ENCODE results near the gene UPF2. TPM values are rescaled to one million over a fixed set of nuclear protein-coding genes. Genes with fewer than 3 reads are reported as not detected.

UPF2 gene
- total and polyA plus RNA-seq, 10 of the 15 experiments (the other 5 are each of a cell fraction or from before 2014, with no cell fraction given): 21.0 to 44.4 (median 25.9) TPM

- TF ChIP-seq, protein P1, sequence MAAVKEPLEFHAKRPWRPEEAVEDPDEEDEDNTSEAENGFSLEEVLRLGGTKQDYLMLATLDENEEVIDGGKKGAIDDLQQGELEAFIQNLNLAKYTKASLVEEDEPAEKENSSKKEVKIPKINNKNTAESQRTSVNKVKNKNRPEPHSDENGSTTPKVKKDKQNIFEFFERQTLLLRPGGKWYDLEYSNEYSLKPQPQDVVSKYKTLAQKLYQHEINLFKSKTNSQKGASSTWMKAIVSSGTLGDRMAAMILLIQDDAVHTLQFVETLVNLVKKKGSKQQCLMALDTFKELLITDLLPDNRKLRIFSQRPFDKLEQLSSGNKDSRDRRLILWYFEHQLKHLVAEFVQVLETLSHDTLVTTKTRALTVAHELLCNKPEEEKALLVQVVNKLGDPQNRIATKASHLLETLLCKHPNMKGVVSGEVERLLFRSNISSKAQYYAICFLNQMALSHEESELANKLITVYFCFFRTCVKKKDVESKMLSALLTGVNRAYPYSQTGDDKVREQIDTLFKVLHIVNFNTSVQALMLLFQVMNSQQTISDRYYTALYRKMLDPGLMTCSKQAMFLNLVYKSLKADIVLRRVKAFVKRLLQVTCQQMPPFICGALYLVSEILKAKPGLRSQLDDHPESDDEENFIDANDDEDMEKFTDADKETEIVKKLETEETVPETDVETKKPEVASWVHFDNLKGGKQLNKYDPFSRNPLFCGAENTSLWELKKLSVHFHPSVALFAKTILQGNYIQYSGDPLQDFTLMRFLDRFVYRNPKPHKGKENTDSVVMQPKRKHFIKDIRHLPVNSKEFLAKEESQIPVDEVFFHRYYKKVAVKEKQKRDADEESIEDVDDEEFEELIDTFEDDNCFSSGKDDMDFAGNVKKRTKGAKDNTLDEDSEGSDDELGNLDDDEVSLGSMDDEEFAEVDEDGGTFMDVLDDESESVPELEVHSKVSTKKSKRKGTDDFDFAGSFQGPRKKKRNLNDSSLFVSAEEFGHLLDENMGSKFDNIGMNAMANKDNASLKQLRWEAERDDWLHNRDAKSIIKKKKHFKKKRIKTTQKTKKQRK (IDR thresholded peaks at IDR 0.05; ENCODE audit: low read depth, low read length): no peak
- TF ChIP-seq ASH2L (IDR thresholded peaks at IDR 0.05; ENCODE audit: borderline replicate concordance, low read depth) (no peak), BRCA1 (IDR thresholded peaks at IDR 0.05; ENCODE audit: low read depth, low read length) (no peak), PBX3 (IDR thresholded peaks at IDR 0.05; ENCODE audit: insufficient replicate concordance, low read depth, low read length) (no peak), CHD1 (IDR thresholded peaks at IDR 0.05; ENCODE audit: low read depth, low read length) (no peak), SRF (IDR thresholded peaks at IDR 0.05; ENCODE audit: low read depth in 2 of 2, low read length in 2 of 2) (no peak), GABPA (IDR thresholded peaks at IDR 0.05; ENCODE audit: low read depth) (no peak), MTA3 (IDR thresholded peaks at IDR 0.05; ENCODE audit: borderline replicate concordance, low read length) (no peak), RELA (IDR thresholded peaks at IDR 0.05; ENCODE audit: borderline replicate concordance, partially characterized antibody) (no peak), PML (IDR thresholded peaks at IDR 0.05; ENCODE audit: low read length) (no peak), ATF7 (IDR thresholded peaks at IDR 0.05; ENCODE audit: low read depth) (no peak), GATAD2B (conservative IDR thresholded peaks at IDR 0.05; ENCODE audit: low read depth) (no peak)
Observed at GRCh38 chr10:12045596-12045995, 3.0 kb upstream of the UPF2 start (continued).

All from GM12878 (cell line).